HCEC 1CT (cell line): ENCODE measurements around the gene DAB1.
"Not testable (repeated sequence)": the region's sequence is repeated elsewhere in the genome, so short reads cannot be mapped to it uniquely, and the experiment has no call there.

Source experiments
- DNase-seq: peaks from one replicate; pipeline ENCODE4 v3.0.0-alpha.2; 2017

Gene DAB1

GRCh38 chr1:57357462-57357861 is 66.4 kb downstream of the DAB1 start:
- DNase-seq, result no peak

GRCh38 chr1:57353654-57354053 is 70.2 kb downstream of the DAB1 start:
- DNase-seq, result no peak

GRCh38 chr1:57350610-57351009 is 73.2 kb downstream of the DAB1 start:
- DNase-seq, result no peak

- DNase-seq, result no peak
These were observed 74.9 kb downstream of the DAB1 start for GRCh38 chr1:57348921-57349320.

- DNase-seq, result no peak
These were observed 77.9 kb downstream of the DAB1 start for GRCh38 chr1:57345916-57346315.

GRCh38 chr1:57344265-57344664 is 79.6 kb downstream of the DAB1 start:
- DNase-seq, result no peak

GRCh38 chr1:57343298-57343915 is 80.5 kb downstream of the DAB1 start:
- DNase-seq, result not testable (repeated sequence)

- DNase-seq, result no peak
These were observed 82.1 kb downstream of the DAB1 start for GRCh38 chr1:57341721-57342120.

- no peak for DNase-seq
These were observed 83.4 kb downstream of the DAB1 start for GRCh38 chr1:57340334-57341070.

- no peak for DNase-seq
These were observed 86.2 kb downstream of the DAB1 start for GRCh38 chr1:57337623-57338022.

- no peak for DNase-seq
These were observed 87.1 kb downstream of the DAB1 start for GRCh38 chr1:57336793-57337192.

GRCh38 chr1:57331620-57332019 is 92.2 kb downstream of the DAB1 start:
- DNase-seq, result no peak

GRCh38 chr1:57329937-57330336 is 93.9 kb downstream of the DAB1 start:
- no peak for DNase-seq

- DNase-seq, result no peak
These were observed 94.8 kb downstream of the DAB1 start for GRCh38 chr1:57329001-57329527.

GRCh38 chr1:57327946-57328345 is 95.9 kb downstream of the DAB1 start:
- DNase-seq, result no peak

- DNase-seq, result no peak
These were observed 96.5 kb downstream of the DAB1 start for GRCh38 chr1:57327336-57327735.

GRCh38 chr1:57325536-57325935 is 98.3 kb downstream of the DAB1 start:
- no peak for DNase-seq

GRCh38 chr1:57325117-57325516 is 98.7 kb downstream of the DAB1 start:
- DNase-seq, result no peak

- DNase-seq, result no peak
These were observed 99.5 kb downstream of the DAB1 start for GRCh38 chr1:57324388-57324787.

- no peak for DNase-seq
These were observed 102.1 kb downstream of the DAB1 start for GRCh38 chr1:57321776-57322175.

- no peak for DNase-seq
These were observed 104.1 kb downstream of the DAB1 start for GRCh38 chr1:57319791-57320190.

- DNase-seq, result no peak
These were observed 104.7 kb downstream of the DAB1 start for GRCh38 chr1:57319165-57319564.

- no peak for DNase-seq
These were observed 107.0 kb downstream of the DAB1 start for GRCh38 chr1:57316861-57317260.

GRCh38 chr1:57316291-57316690 is 107.6 kb downstream of the DAB1 start:
- no peak for DNase-seq

GRCh38 chr1:57312869-57313268 is 111.0 kb downstream of the DAB1 start:
- DNase-seq, result no peak
